SK-N-MC (cell line): ENCODE data around the gene UNC5C.

Source experiments
- DNase-seq: peaks from one replicate; pipeline ENCODE4 v3.0.0-alpha.2; 2011; ENCODE audit warnings: low read depth, low spot score
- H3K27ac ChIP-seq: fragments of 200-600 bp; sonication (generic); 2 replicates; pipeline ENCODE4 v1.5.1; 2016; ENCODE audit warnings: mixed run types
- H3K36me3 ChIP-seq: fragments of 200-600 bp; sonication (generic); 2 replicates; pipeline ENCODE4 v1.6.1; 2017; ENCODE audit warnings: antibody characterized with exemption, low read length, mixed read lengths; ENCODE audit not compliant: insufficient read depth
- H3K4me3 ChIP-seq: fragments of 200-600 bp; sonication (generic); 2 replicates; pipeline ENCODE4 v1.5.1; 2016
- H3K9ac ChIP-seq: fragments of 200-600 bp; sonication (generic); 2 replicates; pipeline ENCODE4 v1.8.0; 2017; ENCODE audit warnings: mixed run types, mixed read lengths; ENCODE audit not compliant: insufficient read length
- H3K9me3 ChIP-seq: fragments of 200-600 bp; sonication (generic); 2 replicates; pipeline ENCODE4 v1.6.1; 2017; ENCODE audit warnings: low read depth, mild to moderate bottlenecking, antibody characterized with exemption, low read length, moderate library complexity, mixed read lengths
- EZH2 ChIP-seq: fragments of 200-600 bp; sonication (generic); IDR thresholded peaks from one replicate; pipeline ENCODE4 v1.6.1; 2017; ENCODE audit warnings: antibody characterized with exemption
- FOXP2 ChIP-seq: optimal IDR thresholded peaks from 2 replicates; pipeline ENCODE3; 2011; ENCODE audit warnings: mild to moderate bottlenecking, moderate library complexity; ENCODE audit not compliant: insufficient read depth; ENCODE audit errors: extremely low read length, control extremely low read depth
- POLR2AphosphoS5 ChIP-seq: IDR thresholded peaks from 2 replicates; pipeline ENCODE4 v1.6.1; 2012; ENCODE audit warnings: mild to moderate bottlenecking, low read depth, low read length, borderline replicate concordance

UNC5C gene

DNA sequence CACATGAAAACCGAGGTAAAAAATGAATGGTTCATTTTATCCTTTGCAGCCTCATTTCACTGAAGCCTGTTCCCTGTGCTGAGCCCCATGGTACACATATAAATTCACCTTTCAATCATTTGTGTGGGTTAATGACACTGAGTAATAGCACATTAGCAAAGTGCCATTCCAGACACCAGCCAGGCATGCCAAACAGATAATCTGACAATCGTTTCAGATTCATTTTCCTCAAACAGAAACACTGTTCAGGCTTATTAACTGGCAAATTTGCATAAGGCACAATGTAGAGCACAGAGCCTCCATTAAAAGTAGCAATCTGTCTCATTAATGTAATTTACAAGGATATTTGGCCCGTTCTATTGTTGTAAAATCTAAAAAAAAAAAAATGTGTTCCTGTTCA, 76.2 kb downstream of the UNC5C start:
- no peak for DNase-seq
- TF ChIP-seq POLR2AphosphoS5, result no peak
- TF ChIP-seq EZH2, result no peak
- no peak for TF ChIP-seq FOXP2
- Histone ChIP-seq H3K9me3 (no peaks in the 10 kb centered on the region), H3K27ac (no peak overlapping the region), H3K9ac (no peak overlapping the region), H3K4me3 (no peak overlapping the region), H3K36me3 (no peaks in the 10 kb centered on the region)

DNA sequence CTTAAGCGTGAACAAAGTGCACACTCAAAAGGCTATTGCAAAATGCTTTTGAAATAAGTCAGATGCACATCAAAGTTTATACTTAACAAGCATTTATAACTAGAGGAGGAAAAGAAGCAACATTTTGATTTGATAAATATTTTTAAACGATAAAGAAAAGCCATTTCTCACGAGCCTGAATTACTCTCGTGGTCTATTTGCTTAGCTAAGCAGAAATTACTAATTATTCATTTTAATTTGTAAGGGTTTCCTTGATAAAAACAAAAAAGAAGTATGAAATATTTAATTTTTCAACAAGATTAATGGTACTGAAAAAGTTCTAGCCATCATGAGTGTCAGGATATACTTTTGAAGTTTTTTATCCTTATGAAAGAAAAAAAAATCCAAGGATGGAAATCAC, 78.2 kb downstream of the UNC5C start:
- Histone ChIP-seq H3K9me3 (no peaks in the 10 kb centered on the region), H3K27ac (no peak overlapping the region), H3K36me3 (no peaks in the 10 kb centered on the region), H3K9ac (no peak overlapping the region), H3K4me3 (no peak overlapping the region)
- DNase-seq, result no peak
- TF ChIP-seq EZH2 (no peak), POLR2AphosphoS5 (no peak), FOXP2 (no peak)

DNA sequence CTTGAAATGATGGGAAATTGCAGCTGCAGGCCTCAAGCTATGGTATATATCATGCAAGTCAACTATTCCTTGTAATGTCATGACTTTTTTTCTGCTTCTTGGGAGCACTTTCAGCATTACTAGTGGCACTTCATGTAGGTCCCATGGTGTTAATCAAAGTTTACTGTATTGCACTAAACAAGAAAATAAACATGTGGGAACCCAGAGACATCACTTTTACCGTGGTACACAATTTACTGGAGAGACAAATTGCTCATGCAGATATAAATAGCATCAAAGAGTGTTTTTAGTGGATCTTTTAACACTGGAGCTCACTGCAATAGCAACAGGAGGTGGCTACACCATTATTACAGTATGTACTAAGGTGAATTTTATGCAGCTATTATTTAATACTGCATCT, 79.2 kb downstream of the UNC5C start:
- TF ChIP-seq EZH2, result no peak
- TF ChIP-seq POLR2AphosphoS5, result no peak
- TF ChIP-seq FOXP2, result no peak
- no peaks in the 10 kb centered on the region for H3K9me3 ChIP-seq

DNA sequence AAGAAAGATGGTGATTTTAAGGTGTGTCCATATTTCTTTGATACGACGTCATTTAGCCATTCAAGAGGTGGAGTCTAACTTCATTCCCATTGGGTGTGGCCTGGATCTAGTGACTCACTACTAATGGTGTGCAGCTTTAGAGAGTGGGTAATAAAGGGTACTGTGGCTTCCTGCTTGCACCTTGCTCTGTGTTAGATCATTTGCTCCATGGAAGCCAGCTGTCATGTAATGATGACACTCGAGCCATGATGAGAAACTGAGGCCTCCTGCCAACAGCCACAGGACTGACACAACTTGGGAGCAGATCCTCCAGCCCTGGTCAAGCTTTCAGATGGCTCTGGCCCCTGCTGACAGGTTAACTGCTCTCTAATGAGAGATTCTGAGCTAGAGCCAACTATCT, 82.0 kb downstream of the UNC5C start:
- H3K4me3 ChIP-seq, result no peak overlapping the region
- no peak overlapping the region for H3K27ac ChIP-seq
- TF ChIP-seq EZH2 (no peak), POLR2AphosphoS5 (no peak), FOXP2 (no peak)
- no peaks in the 10 kb centered on the region for H3K9me3 ChIP-seq
- H3K36me3 ChIP-seq, result no peaks in the 10 kb centered on the region
- no peak overlapping the region for H3K9ac ChIP-seq
- no peak for DNase-seq

More for the DNA sequence above, 79.2 kb downstream of the UNC5C start:
- H3K4me3 ChIP-seq, result no peak overlapping the region
- no peak overlapping the region for H3K27ac ChIP-seq
- H3K36me3 ChIP-seq, result no peaks in the 10 kb centered on the region
- no peak for DNase-seq
- no peak overlapping the region for H3K9ac ChIP-seq

DNA sequence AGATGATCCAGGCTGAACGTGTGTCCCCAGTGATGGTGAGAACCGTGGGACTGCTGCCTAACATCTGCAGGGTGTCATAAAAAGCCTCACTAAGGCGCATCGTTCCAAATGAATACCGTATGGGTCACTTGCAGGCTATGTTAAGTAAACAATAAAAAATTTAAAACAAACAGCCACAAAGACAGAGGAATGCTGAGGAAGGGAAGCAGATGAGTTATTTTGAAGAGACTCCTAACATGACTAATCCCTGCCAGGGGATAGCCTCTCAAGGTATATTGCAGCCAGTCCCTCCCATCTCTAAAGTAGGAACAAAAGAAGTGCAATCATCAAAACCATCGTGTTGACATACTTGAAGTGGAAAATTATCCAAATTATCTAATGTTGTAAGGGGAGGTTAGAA, 83.8 kb downstream of the UNC5C start:
- H3K9ac ChIP-seq, result no peak overlapping the region
- DNase-seq, result no peak
- no peaks in the 10 kb centered on the region for H3K36me3 ChIP-seq
- no peak overlapping the region for H3K4me3 ChIP-seq
- H3K9me3 ChIP-seq, result no peaks in the 10 kb centered on the region
- no peak overlapping the region for H3K27ac ChIP-seq
- TF ChIP-seq FOXP2 (no peak), EZH2 (no peak), POLR2AphosphoS5 (no peak)

DNA sequence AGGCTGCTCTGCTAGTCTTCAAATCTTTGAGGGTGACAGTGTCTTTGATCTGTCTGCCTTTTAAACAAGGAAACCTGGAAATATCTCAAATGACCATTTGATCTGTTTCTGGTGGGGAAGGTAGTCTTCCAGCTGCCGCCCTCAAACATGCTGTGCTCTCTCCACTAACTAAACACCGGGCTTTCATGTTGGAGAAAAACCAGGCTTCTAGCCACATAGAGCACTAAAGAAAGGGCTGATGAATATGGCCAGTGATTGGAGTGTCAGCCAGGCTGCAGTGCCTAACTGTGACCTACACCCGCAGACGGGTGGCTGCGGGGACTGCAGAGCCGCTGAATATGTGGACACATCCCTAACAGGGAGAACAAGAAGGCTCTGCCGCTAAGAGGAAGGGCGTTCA, 85.9 kb downstream of the UNC5C start:
- no peak for DNase-seq
- Histone ChIP-seq H3K4me3 (no peak overlapping the region), H3K36me3 (no peaks in the 10 kb centered on the region), H3K9me3 (no peaks in the 10 kb centered on the region), H3K27ac (no peak overlapping the region), H3K9ac (no peak overlapping the region)
- TF ChIP-seq EZH2, result no peak
- no peak for TF ChIP-seq FOXP2
- no peak for TF ChIP-seq POLR2AphosphoS5

DNA sequence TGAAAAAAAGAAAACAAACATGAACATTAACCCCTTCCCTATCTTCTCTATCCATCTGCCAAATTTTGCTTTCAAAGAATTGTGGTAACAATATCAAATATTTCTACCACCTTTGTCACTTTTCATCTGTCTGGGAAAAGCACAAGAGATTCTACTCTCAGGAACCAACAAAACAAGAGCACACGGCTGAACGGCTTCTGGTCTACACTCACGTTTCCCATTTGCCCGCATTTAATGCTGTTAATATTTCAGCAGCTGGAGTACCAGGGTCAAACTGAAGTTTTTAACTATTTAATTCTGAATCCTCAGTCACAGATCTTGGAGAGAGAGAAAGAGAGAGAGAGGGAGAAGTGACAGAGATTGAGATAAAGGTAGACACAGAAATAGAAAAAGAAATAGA, 91.4 kb downstream of the UNC5C start:
- Histone ChIP-seq H3K9me3 (no peaks in the 10 kb centered on the region), H3K9ac (no peak overlapping the region), H3K27ac (no peak overlapping the region), H3K36me3 (no peaks in the 10 kb centered on the region), H3K4me3 (no peak overlapping the region)
- TF ChIP-seq POLR2AphosphoS5 (no peak), FOXP2 (no peak), EZH2 (no peak)
- no peak for DNase-seq

DNA sequence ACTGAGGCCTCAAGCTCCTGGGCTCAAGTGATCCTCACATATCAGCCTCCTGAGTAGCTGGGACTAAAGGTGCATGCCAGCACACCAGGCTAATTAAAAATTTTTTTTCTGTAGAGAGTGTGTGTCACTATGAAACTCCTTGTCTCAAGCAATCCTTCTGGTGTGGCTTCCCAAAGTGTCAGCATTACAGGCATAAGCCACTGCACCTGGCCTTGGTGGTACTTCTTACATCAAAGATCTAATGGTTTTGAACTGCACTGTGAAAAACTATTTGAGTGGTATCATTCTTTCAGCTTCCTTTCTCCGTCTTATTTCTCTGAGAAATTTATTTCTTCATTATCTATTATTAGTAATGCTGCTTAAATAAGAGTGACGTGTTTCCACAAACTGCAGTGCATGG, 98.5 kb downstream of the UNC5C start:
- Histone ChIP-seq H3K9ac (no peak overlapping the region), H3K4me3 (no peak overlapping the region), H3K27ac (no peak overlapping the region), H3K9me3 (no peaks in the 10 kb centered on the region), H3K36me3 (no peaks in the 10 kb centered on the region)
- DNase-seq, result no peak
- TF ChIP-seq FOXP2 (no peak), POLR2AphosphoS5 (no peak), EZH2 (no peak)

DNA sequence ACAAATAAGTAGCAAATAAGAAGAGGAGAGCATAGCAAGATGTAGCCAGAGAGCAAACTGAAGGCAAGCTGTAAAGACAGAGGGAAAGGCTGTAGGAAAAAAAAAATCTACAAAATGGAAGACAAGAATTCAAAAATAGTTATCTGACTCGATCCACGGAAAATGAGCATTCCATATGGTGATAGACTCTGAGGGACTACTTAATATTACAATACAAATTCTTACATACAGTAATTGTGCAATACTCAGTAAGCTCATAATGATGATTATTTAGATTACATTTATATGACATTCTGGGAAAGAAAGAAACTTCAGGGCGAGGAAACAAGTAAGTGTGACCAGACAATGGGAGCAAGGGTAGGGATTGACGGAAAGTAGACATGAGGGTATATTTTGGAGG, 102.6 kb downstream of the UNC5C start:
- H3K27ac ChIP-seq, result no peak overlapping the region
- DNase-seq, result no peak

More for the DNA sequence above, 102.6 kb downstream of the UNC5C start:
- no peak overlapping the region for H3K9ac ChIP-seq
- H3K36me3 ChIP-seq, result no peaks in the 10 kb centered on the region
- TF ChIP-seq POLR2AphosphoS5 (no peak), EZH2 (no peak), FOXP2 (no peak)
- no peak overlapping the region for H3K4me3 ChIP-seq
- H3K9me3 ChIP-seq, result no peaks in the 10 kb centered on the region
